Activated T-cell treated with anti-CD3 and anti-CD28 coated beads for 24 hours (primary cell): ENCODE results near the gene SLC2A9.

Experiments
- DNase-seq: peaks from one replicate; pipeline ENCODE4 v3.0.0-alpha.2; 2020; ENCODE audit warnings: low read depth

The SLC2A9 gene

GRCh38 chr4:10041036-10041435, 19.7 kb upstream of the SLC2A9 start:
- DNase-seq, result no peak

GRCh38 chr4:10040049-10040892, 19.0 kb upstream of the SLC2A9 start:
- no peak for DNase-seq

- DNase-seq, result no peak
These were observed 15.6 kb upstream of the SLC2A9 start for GRCh38 chr4:10036807-10037342.

- no peak for DNase-seq
These were observed 13.8 kb upstream of the SLC2A9 start for GRCh38 chr4:10035130-10035529.

- no peak for DNase-seq
These were observed 13.4 kb upstream of the SLC2A9 start for GRCh38 chr4:10034612-10035104.

- no peak for DNase-seq
These were observed 12.8 kb upstream of the SLC2A9 start for GRCh38 chr4:10034136-10034535.

GRCh38 chr4:10033191-10033881, 12.0 kb upstream of the SLC2A9 start:
- DNase-seq, result no peak

- no peak for DNase-seq
These were observed 11.3 kb upstream of the SLC2A9 start for GRCh38 chr4:10032625-10033024.

- DNase-seq, result no peak
These were observed 10.6 kb upstream of the SLC2A9 start for GRCh38 chr4:10031668-10032590.

GRCh38 chr4:10030972-10031667, 9.8 kb upstream of the SLC2A9 start:
- no peak for DNase-seq

GRCh38 chr4:10029403-10029802, 8.1 kb upstream of the SLC2A9 start:
- DNase-seq, result no peak

GRCh38 chr4:10028910-10029309, 7.6 kb upstream of the SLC2A9 start:
- no peak for DNase-seq

- DNase-seq, result no peak
These were observed 5.2 kb upstream of the SLC2A9 start for GRCh38 chr4:10026485-10026884.

GRCh38 chr4:10025230-10025806, 4.0 kb upstream of the SLC2A9 start:
- no peak for DNase-seq

GRCh38 chr4:10024303-10024702, 3.0 kb upstream of the SLC2A9 start:
- no peak for DNase-seq

- DNase-seq, result no peak
These were observed 2.5 kb upstream of the SLC2A9 start for GRCh38 chr4:10023806-10024205.

GRCh38 chr4:10023050-10023419, 1.7 kb upstream of the SLC2A9 start:
- DNase-seq, result no peak

GRCh38 chr4:10022346-10023049, 1.2 kb upstream of the SLC2A9 start:
- no peak for DNase-seq

- no peak for DNase-seq
These were observed 341 bp upstream of the SLC2A9 start for GRCh38 chr4:10021653-10022023.

- DNase-seq, result no peak
These were observed 1.2 kb downstream of the SLC2A9 start for GRCh38 chr4:10020106-10020505.
